Esophagus squamous epithelium (tissue), 5 donors: ENCODE results near the gene SAMD1. TPM values are rescaled to one million over a fixed set of nuclear protein-coding genes. Genes with fewer than 3 reads are reported as not detected.
"Not testable (repeated sequence)": the region's sequence is repeated elsewhere in the genome, so short reads cannot be mapped to it uniquely, and the experiment has no call there.

Experiments
- DNase-seq: peaks from one replicate; lab custom pipeline; 2025; lab: John Stamatoyannopoulos, UW
- H3K27ac ChIP-seq, 4 donors: fragments of 200-600 bp; sonication (generic); one replicate each; pipeline ENCODE4 v1.5.1; 2016 to 2019; ENCODE audit warnings: mild to moderate bottlenecking in 1 of 4
- H3K27me3 ChIP-seq, 4 donors: fragments of 200-600 bp; sonication (generic); 1 replicate in 3 of 4; 2 replicates in 1 of 4; pipeline versions ENCODE4 v1.5.1 to v1.6.0; 2017 to 2021; ENCODE audit warnings: antibody characterized with exemption in 1 of 4
- H3K36me3 ChIP-seq, 3 donors: fragments of 200-600 bp; sonication (generic); one replicate each; pipeline ENCODE4 v1.5.1; 2016 to 2019
- H3K4me1 ChIP-seq, 3 donors: fragments of 200-600 bp; sonication (generic); one replicate each; pipeline ENCODE4 v1.5.1; 2017 to 2019
- H3K4me3 ChIP-seq, 4 donors: fragments of 200-600 bp; sonication (generic); 1 replicate in 3 of 4; 2 replicates in 1 of 4; pipeline ENCODE4 v1.5.1; 2016 to 2019; ENCODE audit warnings: mild to moderate bottlenecking in 2 of 4, moderate library complexity in 1 of 4
- H3K9me3 ChIP-seq, 3 donors: fragments of 200-600 bp; sonication (generic); one replicate each; pipeline ENCODE4 v1.5.1; 2016 to 2019
- POLR2A ChIP-seq, 4 donors: fragments of 450-650 bp; IDR thresholded peaks; one replicate each; pipeline ENCODE4 v1.6.1; 2017; ENCODE audit warnings: antibody characterized with exemption in 4 of 4, mild to moderate bottlenecking in 4 of 4, moderate library complexity in 3 of 4
- WGBS, 2 donors: methylation state at CpG; one replicate each; pipeline ENCODE4 v1.1.5; 2018; 5-methylcytosine and 5-hydroxymethylcytosine counted together
- intact Hi-C: fragments of 100-400 bp; cut with DNase I; formaldehyde crosslinking; loops from one replicate; pipeline ENCODE4 v1.15.0; 2022
- total RNA-seq, 4 donors: library from RNA; depleted of rRNA; stranded (reverse); fragments of >200 nt; gene quantifications; one replicate each; pipeline ENCODE4 v1.1.0, GENCODE V29; 2016
- TF ChIP-seq, protein P1 (sequence below), 6 experiments: fragments of 450-650 bp in 4 of 6; fragments of 200-600 bp in 2 of 6; sonication (generic) in 2 of 6; IDR thresholded peaks; one replicate each; pipeline ENCODE4 v1.5.1; 2016 to 2019; ENCODE audit warnings: antibody characterized with exemption in 6 of 6, mild to moderate bottlenecking in 4 of 6, moderate library complexity in 4 of 6
- donor health status: DM: yes; HTN: yes; CAD: no.

Gene SAMD1
- total RNA-seq, 4 donors from 2014 or later: 16.8 to 32.2 (median 27.1) TPM

DNA sequence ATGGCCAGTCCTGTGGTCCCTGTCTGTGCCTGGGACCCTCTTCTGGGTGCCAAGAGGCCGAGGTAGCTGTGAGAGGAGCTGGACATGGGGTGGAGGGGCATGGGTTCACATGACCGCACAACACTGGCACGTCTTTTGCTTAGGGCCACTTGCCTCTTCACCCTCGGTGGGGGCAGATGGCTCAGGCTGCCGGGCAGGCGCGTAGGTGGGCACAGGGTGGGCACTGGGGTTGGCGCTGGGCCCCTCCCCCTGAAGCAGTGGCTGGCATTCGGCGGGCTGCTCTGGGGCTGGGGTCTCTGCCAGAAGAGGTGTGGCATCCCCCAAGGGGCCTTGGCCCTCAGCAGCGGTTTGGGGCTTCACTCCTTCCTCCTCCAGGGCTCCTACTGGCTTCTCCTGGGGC lies 37.1 kb downstream of the SAMD1 start:
- peaks cover 0 to 23% (median 2%) of the 10 kb centered on the region in 4 donors for H3K27me3 ChIP-seq
- peaks cover 0 to 20% (median 0%) of the 10 kb centered on the region in 3 donors for H3K36me3 ChIP-seq
- DNase-seq: no peak
- intact Hi-C loops: no loop called here
- no peak overlapping the region for H3K27ac ChIP-seq
- H3K4me3 ChIP-seq: no peak overlapping the region
- WGBS, 2 donors: 91 to 93% methylated on average over 6 to 9 of the region's 11 CpGs
- H3K4me1 ChIP-seq: peaks cover 5 to 17% (median 6%) of the 10 kb centered on the region in 3 donors
- no peaks in the 10 kb centered on the region for H3K9me3 ChIP-seq
- TF ChIP-seq POLR2A (IDR thresholded peaks at IDR 0.05): no peak
- TF ChIP-seq, protein P1, sequence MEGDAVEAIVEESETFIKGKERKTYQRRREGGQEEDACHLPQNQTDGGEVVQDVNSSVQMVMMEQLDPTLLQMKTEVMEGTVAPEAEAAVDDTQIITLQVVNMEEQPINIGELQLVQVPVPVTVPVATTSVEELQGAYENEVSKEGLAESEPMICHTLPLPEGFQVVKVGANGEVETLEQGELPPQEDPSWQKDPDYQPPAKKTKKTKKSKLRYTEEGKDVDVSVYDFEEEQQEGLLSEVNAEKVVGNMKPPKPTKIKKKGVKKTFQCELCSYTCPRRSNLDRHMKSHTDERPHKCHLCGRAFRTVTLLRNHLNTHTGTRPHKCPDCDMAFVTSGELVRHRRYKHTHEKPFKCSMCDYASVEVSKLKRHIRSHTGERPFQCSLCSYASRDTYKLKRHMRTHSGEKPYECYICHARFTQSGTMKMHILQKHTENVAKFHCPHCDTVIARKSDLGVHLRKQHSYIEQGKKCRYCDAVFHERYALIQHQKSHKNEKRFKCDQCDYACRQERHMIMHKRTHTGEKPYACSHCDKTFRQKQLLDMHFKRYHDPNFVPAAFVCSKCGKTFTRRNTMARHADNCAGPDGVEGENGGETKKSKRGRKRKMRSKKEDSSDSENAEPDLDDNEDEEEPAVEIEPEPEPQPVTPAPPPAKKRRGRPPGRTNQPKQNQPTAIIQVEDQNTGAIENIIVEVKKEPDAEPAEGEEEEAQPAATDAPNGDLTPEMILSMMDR (IDR thresholded peaks at IDR 0.05): no peak

DNA sequence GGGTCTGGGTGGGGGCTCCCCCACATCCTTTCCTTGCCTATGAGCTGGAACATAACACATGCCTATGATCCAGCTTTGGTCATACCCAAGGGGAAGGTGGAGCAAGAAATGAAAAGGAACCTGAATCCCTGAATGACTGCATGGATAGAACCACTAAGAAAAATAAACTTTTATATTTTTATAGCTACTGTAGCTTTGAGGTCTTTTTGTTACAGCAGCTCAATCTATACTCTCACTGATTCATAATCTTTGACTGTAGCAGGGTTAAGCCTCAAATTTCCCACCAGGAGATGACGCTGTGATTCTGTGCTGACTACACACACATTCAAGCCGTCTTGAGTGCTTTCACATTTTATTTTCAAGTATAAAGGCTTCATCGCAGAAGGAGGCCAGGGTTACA lies 37.5 kb downstream of the SAMD1 start:
- Histone ChIP-seq H3K27ac (no peak overlapping the region), H3K4me3 (no peak overlapping the region), H3K4me1 (peaks cover 5 to 14% (median 6%) of the 10 kb centered on the region in 3 donors), H3K36me3 (peaks cover 0 to 20% (median 0%) of the 10 kb centered on the region in 3 donors), H3K9me3 (no peaks in the 10 kb centered on the region), H3K27me3 (peaks cover 0 to 18% (median 0%) of the 10 kb centered on the region in 4 donors)
- TF ChIP-seq POLR2A (IDR thresholded peaks at IDR 0.05): no peak
- TF ChIP-seq, protein P1 (IDR thresholded peaks at IDR 0.05): no peak
- no peak for DNase-seq
- intact Hi-C loops: no loop called here
- whole genome bisulfite sequencing, 2 donors: 90 to 93% methylated on average over 3 of the region's 3 CpGs

DNA sequence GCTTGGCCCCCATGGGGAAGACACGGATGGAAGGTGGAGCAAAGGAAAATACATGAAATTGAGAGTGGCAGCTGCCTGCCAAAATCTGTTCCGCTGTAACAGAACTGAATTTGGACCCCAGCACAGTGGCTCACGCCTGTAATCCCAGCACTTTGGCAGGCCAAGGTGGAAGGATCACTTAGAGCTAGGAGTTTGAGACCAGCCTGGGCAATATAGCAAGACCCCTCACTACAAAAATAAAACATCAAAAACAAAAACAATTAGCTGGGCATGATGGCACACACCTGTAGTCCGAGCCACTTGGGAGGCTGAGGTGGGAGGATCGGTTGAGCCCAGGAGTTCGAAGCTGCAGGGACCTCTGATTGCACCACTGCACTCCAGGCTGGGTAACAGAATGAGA lies 38.1 kb downstream of the SAMD1 start:
- H3K36me3 ChIP-seq: peaks cover 0 to 20% (median 0%) of the 10 kb centered on the region in 3 donors
- peaks cover 0 to 8% (median under 1%) of the 10 kb centered on the region in 3 donors for H3K4me1 ChIP-seq
- no peak for TF ChIP-seq POLR2A (IDR thresholded peaks at IDR 0.05)
- TF ChIP-seq, protein P1 (IDR thresholded peaks at IDR 0.05): no peak
- 75 to 93% methylated on average over 6 of the region's 6 CpGs for WGBS, 2 donors
- no peak overlapping the region for H3K27ac ChIP-seq
- H3K27me3 ChIP-seq: peaks cover 0 to 12% (median 0%) of the 10 kb centered on the region in 4 donors
- no peaks in the 10 kb centered on the region for H3K9me3 ChIP-seq
- no peak for DNase-seq
- no peak overlapping the region for H3K4me3 ChIP-seq
- intact Hi-C loops: no loop called here

DNA sequence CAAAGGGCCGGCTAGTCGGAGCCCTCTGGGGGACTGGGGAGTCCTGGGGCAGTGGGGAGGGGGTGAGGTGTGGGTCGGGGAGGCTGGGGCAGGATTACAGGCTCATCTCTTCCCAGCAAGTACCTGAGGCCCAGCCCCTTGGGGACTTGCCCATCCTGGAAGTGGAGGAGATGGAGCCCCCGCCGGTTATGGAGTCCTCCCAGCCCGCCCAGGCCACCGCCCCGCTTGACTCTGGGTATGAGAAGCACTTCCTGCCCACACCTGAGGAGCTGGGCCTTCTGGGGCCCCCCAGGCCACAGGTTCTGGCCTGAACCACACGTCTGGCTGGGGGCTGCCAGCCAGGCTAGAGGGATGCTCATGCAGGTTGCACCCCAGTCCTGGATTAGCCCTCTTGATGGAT lies 38.6 kb downstream of the SAMD1 start:
- intact Hi-C loops: no loop called here
- Histone ChIP-seq H3K36me3 (peaks cover 0 to 20% (median 0%) of the 10 kb centered on the region in 3 donors), H3K27ac (no peak overlapping the region), H3K4me1 (peaks cover 0 to 3% (median 0%) of the 10 kb centered on the region in 3 donors), H3K4me3 (no peak overlapping the region), H3K27me3 (peaks cover 0 to 7% (median 0%) of the 10 kb centered on the region in 4 donors), H3K9me3 (no peaks in the 10 kb centered on the region)
- WGBS, 2 donors: no CpG with 5 or more reads among the region's 9 CpGs
- TF ChIP-seq, protein P1 (IDR thresholded peaks at IDR 0.05): no peak
- TF ChIP-seq POLR2A (IDR thresholded peaks at IDR 0.05): no peak
- no peak for DNase-seq

DNA sequence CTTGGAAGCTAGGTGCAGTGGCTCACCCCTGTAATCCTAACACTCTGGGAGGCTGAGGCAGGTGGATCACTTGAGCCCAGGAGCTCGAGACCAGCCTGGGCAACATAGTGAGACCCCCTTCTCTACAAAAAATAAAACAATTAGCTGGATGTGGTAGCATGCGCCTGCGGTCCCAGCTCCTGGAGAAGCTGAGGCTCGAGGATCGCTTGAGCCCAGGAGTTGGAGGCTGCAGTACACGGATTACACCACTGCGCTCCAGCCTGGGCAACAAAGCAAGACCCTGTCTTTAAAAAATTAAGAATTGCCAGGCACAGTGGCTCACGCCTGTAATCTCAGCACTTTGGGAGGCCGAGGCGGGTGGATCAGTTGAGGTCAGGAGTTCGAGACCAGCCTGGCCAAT lies 39.6 kb downstream of the SAMD1 start:
- H3K4me3 ChIP-seq, H3K27me3 ChIP-seq, H3K9me3 ChIP-seq, H3K4me1 ChIP-seq, H3K27ac ChIP-seq, intact Hi-C loops, DNase-seq: not testable (repeated sequence)
- WGBS, 2 donors: 90 to 94% methylated on average over 8 to 9 of the region's 11 CpGs
- H3K36me3 ChIP-seq: peaks cover 0 to 20% (median 0%) of the 10 kb centered on the region in 3 donors

DNA sequence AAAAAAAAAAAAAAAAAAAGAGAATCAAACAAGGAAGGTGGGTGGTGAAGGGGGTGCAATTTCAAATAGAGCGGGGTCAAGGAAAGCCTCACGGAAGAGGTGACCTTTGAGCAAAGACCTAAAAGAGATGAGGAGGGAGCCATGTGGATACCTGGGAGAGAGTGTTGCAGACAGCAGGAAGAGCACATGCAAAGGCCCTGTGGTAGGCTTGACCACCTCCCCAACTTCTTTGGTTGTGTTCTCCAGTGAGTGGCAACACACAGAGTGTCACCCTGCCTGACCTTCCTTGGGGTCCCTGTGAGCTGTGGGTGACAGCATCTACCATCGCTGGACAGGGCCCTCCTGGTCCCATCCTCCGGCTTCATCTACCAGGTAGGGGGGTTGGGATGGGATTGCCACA lies 40.0 kb downstream of the SAMD1 start:
- Histone ChIP-seq H3K36me3 (peaks cover 0 to 20% (median 0%) of the 10 kb centered on the region in 3 donors), H3K27ac (no peak overlapping the region), H3K27me3 (no peaks in the 10 kb centered on the region), H3K4me3 (no peak overlapping the region), H3K4me1 (no peaks in the 10 kb centered on the region), H3K9me3 (no peaks in the 10 kb centered on the region)
- WGBS, 2 donors: 94 to 100% methylated on average over 2 to 4 of the region's 4 CpGs
- TF ChIP-seq POLR2A (IDR thresholded peaks at IDR 0.05): no peak
- TF ChIP-seq, protein P1 (IDR thresholded peaks at IDR 0.05): no peak
- intact Hi-C loops: no loop called here
- no peak for DNase-seq
